GM12878 (cell line): ENCODE measurements around the gene PRSS33. TPM values are rescaled to one million over a fixed set of nuclear protein-coding genes. Genes with fewer than 3 reads are reported as not detected.

Experiments
- ATAC-seq: fragments of 200-7000 bp; cut with Tn5 transposase; 3 replicates; pipeline ENCODE4 v1.9.1; 2020; ENCODE audit warnings: mild to moderate bottlenecking, moderate library complexity
- BruUV-seq: library from RNA; stranded (reverse); fragments of 400-500 nt; replicated peaks from 2 replicates; lab custom pipeline; 2021; lab: Mats Ljungman, UMichigan
- CTCF ChIA-PET: fragments of 300-600 bp; sonication (Branson Sonifier 250); formaldehyde crosslinking; extraction: SDS; loops from one replicate; lab custom pipeline; 2021; ENCODE audit warnings: inconsistent platforms; lab: Yijun Ruan, JAX
- POLR2A ChIA-PET: fragments of 350-600 bp; formaldehyde crosslinking; extraction: SDS; loops from one replicate; lab custom pipeline; 2021; ENCODE audit warnings: inconsistent platforms; lab: Charles Lee
- RAD21 ChIA-PET: fragments of 300-600 bp; sonication (Branson Sonifier 250); formaldehyde crosslinking; loops from one replicate; lab custom pipeline; 2023; ENCODE audit warnings: antibody characterized with exemption; ENCODE audit not compliant: unreplicated experiment; lab: Charles Lee
- SMC1A ChIA-PET: fragments of 300-600 bp; sonication (Branson Sonifier 250); formaldehyde crosslinking; loops from one replicate; lab custom pipeline; 2023; ENCODE audit not compliant: unreplicated experiment, uncharacterized antibody; lab: Charles Lee
- DNase-seq: peaks from one replicate; pipeline ENCODE4 v3.0.0-alpha.2; 2011; ENCODE audit warnings: low read depth, low spot score
- FAIRE-seq: peaks from 3 replicates; lab custom pipeline; 2011; peaks lifted over from hg19 to GRCh38; lab: Jason Lieb, UNC
- H2AFZ ChIP-seq: 2 replicates; pipeline ENCODE4 v1.6.0; 2011; ENCODE audit warnings: low read depth, low read length, control low read depth; ENCODE audit not compliant: control insufficient read depth
- H3K27ac ChIP-seq: 2 replicates; pipeline ENCODE4 v1.5.1; 2011; ENCODE audit warnings: control low read depth; ENCODE audit not compliant: control insufficient read depth, insufficient read depth
- H3K27me3 ChIP-seq, 2 experiments: replicated peaks in 1 of 2; 2 replicates each; pipeline versions ENCODE4 v1.6.0 to v1.6.1; 2011; ENCODE audit warnings: low read length in 1 of 2; ENCODE audit not compliant: control insufficient read depth in 2 of 2, insufficient read depth in 2 of 2
- H3K36me3 ChIP-seq, 2 experiments: 2 replicates each; pipeline ENCODE4 v1.5.1; 2011; ENCODE audit warnings: low read length in 1 of 2; ENCODE audit not compliant: control insufficient read depth in 2 of 2, insufficient read depth in 2 of 2
- H3K4me1 ChIP-seq: 2 replicates; pipeline ENCODE4 v1.6.1; 2011; ENCODE audit warnings: mild to moderate bottlenecking, low read length, moderate library complexity, mixed read lengths; ENCODE audit not compliant: control insufficient read depth, insufficient read depth
- H3K4me2 ChIP-seq: 2 replicates; pipeline ENCODE4 v1.6.0; 2011; ENCODE audit warnings: control low read depth; ENCODE audit not compliant: control insufficient read depth, insufficient read depth
- H3K4me3 ChIP-seq: fragments of 200-600 bp; sonication (generic); 2 replicates; pipeline ENCODE4 v1.5.1; 2016
- H3K79me2 ChIP-seq: 2 replicates; pipeline ENCODE4 v1.6.0; 2011; ENCODE audit warnings: low read length; ENCODE audit not compliant: control insufficient read depth, insufficient read depth
- H3K9ac ChIP-seq: 2 replicates; pipeline ENCODE4 v1.8.0; 2011; ENCODE audit warnings: low read length, control low read depth, mixed read lengths; ENCODE audit not compliant: control insufficient read depth, insufficient read depth
- H3K9me3 ChIP-seq: replicated peaks from 3 replicates; pipeline ENCODE4 v1.5.1; 2011; ENCODE audit warnings: mild to moderate bottlenecking, low read length; ENCODE audit not compliant: control insufficient read depth, insufficient read depth
- H4K20me1 ChIP-seq: 2 replicates; pipeline ENCODE4 v1.6.0; 2011; ENCODE audit not compliant: control insufficient read depth, insufficient read depth
- GATAD2B ChIP-seq: fragments of 450-650 bp; conservative IDR thresholded peaks from 2 replicates; pipeline ENCODE4 v1.6.1; 2017; ENCODE audit warnings: low read depth, mild to moderate bottlenecking, moderate library complexity
- WGBS: methylation state at CpG from one replicate; pipeline ENCODE4 v1.1.6; 2016; ENCODE audit warnings: low lambda C conversion rate; ENCODE audit not compliant: insufficient replicate concordance, insufficient coverage; ENCODE audit errors: missing lambda C conversion rate; 5-methylcytosine and 5-hydroxymethylcytosine counted together
- in situ Hi-C: fragments of 300-500 bp; cut with MboI; formaldehyde crosslinking; loops from 9 replicates; pipeline ENCODE4 v1.14.3; 2018; ENCODE audit warnings: mixed read lengths
- intact Hi-C: fragments of 100-400 bp; cut with micrococcal nuclease; formaldehyde crosslinking; loops from one replicate; pipeline ENCODE4 v1.14.2; 2022; ENCODE audit not compliant: unreplicated experiment
- polyA plus RNA-seq, 11 experiments: library from polyadenylated mRNA; depleted of rRNA in 4 of 11; unstranded in 6 of 11; stranded (reverse) in 5 of 11; fragments of >200 nt; fragmentation: Nextera tagmentation in 4 of 11; fragmentation: Illumina TruSeq in 1 of 11; extraction: Ambion mirVana in 4 of 11; extraction: Trizol in 1 of 11; gene quantifications; 1 replicate in 1 of 11; 2 replicates in 10 of 11; pipeline versions ENCODE4 v1.2.1 to v1.2.3, GENCODE V29; 2011 to 2016; ENCODE audit warnings: inconsistent platforms in 2 of 11, missing spikeins in 2 of 11, low read depth in 1 of 11
- total RNA-seq, 4 experiments: library from RNA; depleted of rRNA in 3 of 4; stranded (reverse); fragments of >200 nt in 3 of 4; fragmentation: Illumina TruSeq in 1 of 4; extraction: Trizol in 1 of 4; gene quantifications; 2 replicates each; pipeline versions ENCODE4 v1.2.1 to v1.2.3, GENCODE V29; 2013 to 2021
- TF ChIP-seq, protein P1 (sequence below): fragments of 450-650 bp; IDR thresholded peaks from 2 replicates; pipeline ENCODE4 v1.6.1; 2016; ENCODE audit warnings: mild to moderate bottlenecking, moderate library complexity, borderline replicate concordance
- TF ChIP-seq, protein P2 (sequence below): fragments of 450-650 bp; formaldehyde crosslinking; IDR thresholded peaks from 2 replicates; pipeline ENCODE4 v1.4.0; 2020; ENCODE audit warnings: mild to moderate bottlenecking, moderate library complexity
- TF ChIP-seq, protein P3 (sequence below): IDR thresholded peaks from 2 replicates; pipeline ENCODE4 v1.6.1; 2012; ENCODE audit warnings: mild to moderate bottlenecking, low read depth, low read length

Gene PRSS33
- total and polyA plus RNA-seq, 10 of the 15 experiments (the other 5 are each of a cell fraction or from before 2014, with no cell fraction given) = not detected

DNA sequence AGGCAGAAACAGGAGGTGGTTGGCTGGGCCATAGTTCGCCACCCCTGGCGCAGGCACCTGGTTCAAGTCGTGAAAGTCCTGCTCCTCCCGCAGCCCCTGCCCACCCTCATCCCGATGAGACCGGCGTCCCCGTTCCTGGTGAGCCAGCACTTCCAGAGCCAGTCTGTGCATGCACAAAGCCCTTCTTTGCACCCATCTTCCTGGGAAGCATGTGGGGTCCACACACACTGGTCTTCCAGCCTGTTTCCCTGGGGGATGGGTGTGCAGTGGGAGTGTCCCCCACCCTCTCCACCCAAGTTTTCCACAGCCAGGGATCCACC, 41.1 kb upstream of the PRSS33 start (continued):
- TF ChIP-seq, protein P1, sequence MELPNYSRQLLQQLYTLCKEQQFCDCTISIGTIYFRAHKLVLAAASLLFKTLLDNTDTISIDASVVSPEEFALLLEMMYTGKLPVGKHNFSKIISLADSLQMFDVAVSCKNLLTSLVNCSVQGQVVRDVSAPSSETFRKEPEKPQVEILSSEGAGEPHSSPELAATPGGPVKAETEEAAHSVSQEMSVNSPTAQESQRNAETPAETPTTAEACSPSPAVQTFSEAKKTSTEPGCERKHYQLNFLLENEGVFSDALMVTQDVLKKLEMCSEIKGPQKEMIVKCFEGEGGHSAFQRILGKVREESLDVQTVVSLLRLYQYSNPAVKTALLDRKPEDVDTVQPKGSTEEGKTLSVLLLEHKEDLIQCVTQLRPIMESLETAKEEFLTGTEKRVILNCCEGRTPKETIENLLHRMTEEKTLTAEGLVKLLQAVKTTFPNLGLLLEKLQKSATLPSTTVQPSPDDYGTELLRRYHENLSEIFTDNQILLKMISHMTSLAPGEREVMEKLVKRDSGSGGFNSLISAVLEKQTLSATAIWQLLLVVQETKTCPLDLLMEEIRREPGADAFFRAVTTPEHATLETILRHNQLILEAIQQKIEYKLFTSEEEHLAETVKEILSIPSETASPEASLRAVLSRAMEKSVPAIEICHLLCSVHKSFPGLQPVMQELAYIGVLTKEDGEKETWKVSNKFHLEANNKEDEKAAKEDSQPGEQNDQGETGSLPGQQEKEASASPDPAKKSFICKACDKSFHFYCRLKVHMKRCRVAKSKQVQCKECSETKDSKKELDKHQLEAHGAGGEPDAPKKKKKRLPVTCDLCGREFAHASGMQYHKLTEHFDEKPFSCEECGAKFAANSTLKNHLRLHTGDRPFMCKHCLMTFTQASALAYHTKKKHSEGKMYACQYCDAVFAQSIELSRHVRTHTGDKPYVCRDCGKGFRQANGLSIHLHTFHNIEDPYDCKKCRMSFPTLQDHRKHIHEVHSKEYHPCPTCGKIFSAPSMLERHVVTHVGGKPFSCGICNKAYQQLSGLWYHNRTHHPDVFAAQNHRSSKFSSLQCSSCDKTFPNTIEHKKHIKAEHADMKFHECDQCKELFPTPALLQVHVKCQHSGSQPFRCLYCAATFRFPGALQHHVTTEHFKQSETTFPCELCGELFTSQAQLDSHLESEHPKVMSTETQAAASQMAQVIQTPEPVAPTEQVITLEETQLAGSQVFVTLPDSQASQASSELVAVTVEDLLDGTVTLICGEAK = no peak
- TF ChIP-seq, protein P2, sequence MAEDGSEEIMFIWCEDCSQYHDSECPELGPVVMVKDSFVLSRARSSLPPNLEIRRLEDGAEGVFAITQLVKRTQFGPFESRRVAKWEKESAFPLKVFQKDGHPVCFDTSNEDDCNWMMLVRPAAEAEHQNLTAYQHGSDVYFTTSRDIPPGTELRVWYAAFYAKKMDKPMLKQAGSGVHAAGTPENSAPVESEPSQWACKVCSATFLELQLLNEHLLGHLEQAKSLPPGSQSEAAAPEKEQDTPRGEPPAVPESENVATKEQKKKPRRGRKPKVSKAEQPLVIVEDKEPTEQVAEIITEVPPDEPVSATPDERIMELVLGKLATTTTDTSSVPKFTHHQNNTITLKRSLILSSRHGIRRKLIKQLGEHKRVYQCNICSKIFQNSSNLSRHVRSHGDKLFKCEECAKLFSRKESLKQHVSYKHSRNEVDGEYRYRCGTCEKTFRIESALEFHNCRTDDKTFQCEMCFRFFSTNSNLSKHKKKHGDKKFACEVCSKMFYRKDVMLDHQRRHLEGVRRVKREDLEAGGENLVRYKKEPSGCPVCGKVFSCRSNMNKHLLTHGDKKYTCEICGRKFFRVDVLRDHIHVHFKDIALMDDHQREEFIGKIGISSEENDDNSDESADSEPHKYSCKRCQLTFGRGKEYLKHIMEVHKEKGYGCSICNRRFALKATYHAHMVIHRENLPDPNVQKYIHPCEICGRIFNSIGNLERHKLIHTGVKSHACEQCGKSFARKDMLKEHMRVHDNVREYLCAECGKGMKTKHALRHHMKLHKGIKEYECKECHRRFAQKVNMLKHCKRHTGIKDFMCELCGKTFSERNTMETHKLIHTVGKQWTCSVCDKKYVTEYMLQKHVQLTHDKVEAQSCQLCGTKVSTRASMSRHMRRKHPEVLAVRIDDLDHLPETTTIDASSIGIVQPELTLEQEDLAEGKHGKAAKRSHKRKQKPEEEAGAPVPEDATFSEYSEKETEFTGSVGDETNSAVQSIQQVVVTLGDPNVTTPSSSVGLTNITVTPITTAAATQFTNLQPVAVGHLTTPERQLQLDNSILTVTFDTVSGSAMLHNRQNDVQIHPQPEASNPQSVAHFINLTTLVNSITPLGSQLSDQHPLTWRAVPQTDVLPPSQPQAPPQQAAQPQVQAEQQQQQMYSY (CRISPR knock-in tag) = no peak
- TF ChIP-seq, all 136 proteins: peak for 0

GRCh38 chr16:2827831-2828520, 40.6 kb upstream of the PRSS33 start:
- Histone ChIP-seq H3K79me2 (no peaks in the 10 kb centered on the region), H3K36me3 (no peaks in the 10 kb centered on the region), H3K4me3 (no peak overlapping the region), H3K4me2 (no peak overlapping the region), H3K4me1 (peaks cover 4% of the 10 kb centered on the region; the same call in 1 of the 2 replicates), H3K9ac (no peak overlapping the region), H4K20me1 (no peaks in the 10 kb centered on the region), H3K9me3 (no peaks in the 10 kb centered on the region), H2AFZ (no peak overlapping the region), H3K27ac (no peak overlapping the region), H3K27me3 (no peaks in the 10 kb centered on the region)
- 35% methylated on average over 14 of the region's 14 CpGs for WGBS
- no TSS peak for BruUV-seq
- no peak for DNase-seq
- ATAC-seq = no peak
- intact Hi-C loops (no loop called here), in situ Hi-C loops (no loop called here)
- ChIA-PET CTCF (interaction anchor here (1.8 kb wide), 1 partner anchor 40 kb away, joined by 4 read pairs; no protein-coding TSS in a partner anchor), SMC1A (no interaction called here), POLR2A (no interaction called here), RAD21 (no interaction called here)
- TF ChIP-seq, protein P3, sequence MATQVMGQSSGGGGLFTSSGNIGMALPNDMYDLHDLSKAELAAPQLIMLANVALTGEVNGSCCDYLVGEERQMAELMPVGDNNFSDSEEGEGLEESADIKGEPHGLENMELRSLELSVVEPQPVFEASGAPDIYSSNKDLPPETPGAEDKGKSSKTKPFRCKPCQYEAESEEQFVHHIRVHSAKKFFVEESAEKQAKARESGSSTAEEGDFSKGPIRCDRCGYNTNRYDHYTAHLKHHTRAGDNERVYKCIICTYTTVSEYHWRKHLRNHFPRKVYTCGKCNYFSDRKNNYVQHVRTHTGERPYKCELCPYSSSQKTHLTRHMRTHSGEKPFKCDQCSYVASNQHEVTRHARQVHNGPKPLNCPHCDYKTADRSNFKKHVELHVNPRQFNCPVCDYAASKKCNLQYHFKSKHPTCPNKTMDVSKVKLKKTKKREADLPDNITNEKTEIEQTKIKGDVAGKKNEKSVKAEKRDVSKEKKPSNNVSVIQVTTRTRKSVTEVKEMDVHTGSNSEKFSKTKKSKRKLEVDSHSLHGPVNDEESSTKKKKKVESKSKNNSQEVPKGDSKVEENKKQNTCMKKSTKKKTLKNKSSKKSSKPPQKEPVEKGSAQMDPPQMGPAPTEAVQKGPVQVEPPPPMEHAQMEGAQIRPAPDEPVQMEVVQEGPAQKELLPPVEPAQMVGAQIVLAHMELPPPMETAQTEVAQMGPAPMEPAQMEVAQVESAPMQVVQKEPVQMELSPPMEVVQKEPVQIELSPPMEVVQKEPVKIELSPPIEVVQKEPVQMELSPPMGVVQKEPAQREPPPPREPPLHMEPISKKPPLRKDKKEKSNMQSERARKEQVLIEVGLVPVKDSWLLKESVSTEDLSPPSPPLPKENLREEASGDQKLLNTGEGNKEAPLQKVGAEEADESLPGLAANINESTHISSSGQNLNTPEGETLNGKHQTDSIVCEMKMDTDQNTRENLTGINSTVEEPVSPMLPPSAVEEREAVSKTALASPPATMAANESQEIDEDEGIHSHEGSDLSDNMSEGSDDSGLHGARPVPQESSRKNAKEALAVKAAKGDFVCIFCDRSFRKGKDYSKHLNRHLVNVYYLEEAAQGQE = peak; percentile 63; the same call in 1 of the 2 replicates
- TF ChIP-seq GATAD2B = no peak
- no peak for FAIRE-seq
